Cortex of kidney (tissue), 1 donor: ENCODE data around the gene PRKAR2A.
"Not testable (repeated sequence)": the region's sequence is repeated elsewhere in the genome, so short reads cannot be mapped to it uniquely, and the experiment has no call there.

ENCODE experiments used
- DNase-seq: peaks from one replicate; lab custom pipeline; 2025; lab: John Stamatoyannopoulos, UW

The PRKAR2A gene

GRCh38 chr3:48835650-48836366, 11.9 kb downstream of the PRKAR2A start:
- no peak for DNase-seq

DNA sequence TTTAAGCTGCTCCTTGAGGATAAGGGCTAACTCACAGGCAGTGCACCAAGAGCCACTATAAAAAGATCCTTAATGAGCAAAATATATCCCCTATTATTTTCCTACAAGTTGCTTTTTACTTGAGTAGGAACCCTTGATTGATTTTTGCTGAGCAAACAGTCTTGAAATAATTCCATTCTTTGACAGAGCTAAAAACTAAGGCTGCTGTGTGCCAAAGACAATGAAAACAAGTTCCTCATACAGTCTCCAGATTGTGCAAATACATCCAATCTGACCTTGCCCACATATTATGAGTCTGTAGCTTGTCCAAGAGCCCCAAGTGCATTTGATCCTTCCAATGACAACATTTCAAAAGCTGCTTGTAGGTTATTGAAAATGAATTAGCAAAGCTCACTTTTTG, 15.0 kb downstream of the PRKAR2A start:
- DNase-seq, result no peak

GRCh38 chr3:48830715-48831114, 17.0 kb downstream of the PRKAR2A start:
- DNase-seq, result no peak

DNA sequence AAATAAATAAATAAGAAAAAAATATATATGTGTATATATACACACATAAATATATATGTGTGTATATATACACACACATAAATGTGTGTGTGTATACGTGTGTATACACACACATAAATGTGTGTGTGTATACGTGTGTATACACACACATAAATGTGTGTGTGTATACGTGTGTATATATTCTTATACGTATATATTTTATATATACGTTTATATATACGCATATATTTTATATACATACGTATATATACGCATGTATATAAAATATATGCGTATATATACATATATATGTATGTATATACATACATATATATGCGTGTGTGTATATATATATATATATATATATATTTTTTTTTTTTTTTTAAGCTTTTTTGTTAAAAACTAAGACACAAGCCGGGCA, 18.1 kb downstream of the PRKAR2A start:
- DNase-seq, result not testable (repeated sequence)

- not testable (repeated sequence) for DNase-seq
Measured at GRCh38 chr3:48827874-48828273, 19.8 kb downstream of the PRKAR2A start.

GRCh38 chr3:48826451-48826850, 21.2 kb downstream of the PRKAR2A start:
- no peak for DNase-seq

DNA sequence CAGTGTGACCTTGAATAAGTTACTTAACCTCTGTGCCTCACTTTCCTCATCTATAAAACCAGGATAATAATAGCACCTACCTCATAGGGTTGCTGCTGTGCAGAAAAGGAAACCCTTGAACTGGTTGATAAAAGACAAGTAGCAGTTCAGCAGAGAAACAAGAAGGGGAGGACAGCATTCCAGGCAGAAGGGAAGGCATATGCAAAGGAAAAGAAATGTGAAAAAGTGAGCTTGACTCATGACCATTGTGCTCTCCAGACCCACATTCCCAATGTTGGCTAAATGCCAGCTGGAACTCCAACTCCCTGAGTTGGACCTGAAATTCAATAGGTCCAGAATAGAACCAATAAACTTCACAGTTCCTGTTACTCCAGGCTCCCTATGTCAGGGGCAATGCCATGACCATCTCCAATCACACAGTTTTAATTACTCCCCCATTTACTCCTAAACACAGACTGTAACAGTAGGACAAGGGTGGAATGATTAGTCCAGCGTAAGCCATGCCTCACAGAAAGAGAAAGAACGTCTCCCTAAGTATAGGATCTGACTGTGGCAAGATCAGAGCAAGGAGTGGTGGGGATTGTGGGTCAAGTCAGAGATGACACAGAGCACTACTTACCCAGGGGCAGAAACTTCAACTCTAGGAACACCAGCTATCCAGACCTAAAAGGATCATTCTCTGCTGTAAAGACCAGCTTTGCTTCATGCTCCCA, 26.9 kb downstream of the PRKAR2A start:
- DNase-seq, result no peak

DNA sequence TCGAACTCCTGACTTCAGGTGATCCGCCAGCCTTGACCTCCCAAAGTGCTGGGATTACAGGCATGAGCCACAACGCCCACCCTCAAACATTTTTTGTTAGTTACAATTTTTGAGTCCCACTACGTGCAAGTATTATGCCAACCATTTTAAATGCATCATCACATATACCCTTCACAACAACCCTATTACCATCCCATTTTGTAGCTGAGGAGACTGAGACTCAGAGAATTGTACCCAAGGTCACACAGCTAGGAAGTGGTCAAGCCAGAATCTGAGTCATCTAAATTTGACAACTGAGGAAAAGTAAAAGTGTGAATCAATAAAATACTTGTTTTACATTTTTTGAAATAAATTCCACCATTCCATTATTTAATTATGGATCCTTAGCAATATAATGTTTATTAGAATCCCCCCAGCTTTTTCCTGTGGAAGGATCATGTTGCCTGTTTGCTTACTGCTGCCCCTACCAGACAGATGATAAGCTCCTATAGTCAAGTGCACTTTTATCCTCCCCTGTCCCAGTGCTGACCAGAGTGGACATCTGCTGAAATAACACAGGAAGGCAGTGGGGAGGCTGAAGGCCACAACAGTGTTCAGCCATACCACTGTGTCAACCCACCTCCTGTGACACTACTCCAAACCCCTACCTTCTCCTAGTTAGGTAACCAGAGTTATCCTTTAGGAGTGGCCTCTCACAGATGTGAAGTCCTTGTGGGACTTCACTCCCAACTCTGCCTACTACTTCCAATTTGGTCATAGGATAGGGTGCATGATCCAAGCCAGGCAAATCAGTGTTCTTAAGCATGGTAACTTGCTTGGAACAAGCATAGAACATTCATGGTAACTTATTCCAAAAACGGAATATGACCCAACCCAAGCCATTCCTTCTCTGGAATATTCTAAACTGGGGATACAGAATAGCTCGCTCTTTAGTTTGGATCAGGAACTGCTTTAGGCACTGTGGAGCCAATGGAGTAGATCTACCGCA, 28.1 kb downstream of the PRKAR2A start:
- DNase-seq, result no peak

DNA sequence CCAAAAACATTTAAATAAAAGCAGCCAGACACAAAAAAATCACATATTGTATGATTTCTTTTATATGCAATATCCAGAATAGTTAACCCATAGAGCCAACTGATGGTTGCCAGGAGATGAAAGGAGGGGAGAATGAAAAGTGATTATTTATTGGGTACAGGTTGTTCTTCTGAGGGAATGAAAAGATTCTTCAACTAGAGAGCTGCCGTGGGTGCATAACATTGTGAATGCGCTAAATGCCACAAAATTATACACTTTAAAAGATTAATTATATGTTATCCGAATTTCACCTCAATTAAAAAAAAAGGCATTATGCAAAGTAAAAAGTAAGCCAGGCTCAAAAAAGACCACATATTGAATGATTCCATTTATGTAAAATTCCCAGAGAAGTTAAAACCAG, 36.1 kb downstream of the PRKAR2A start:
- DNase-seq, result no peak

- no peak for DNase-seq
Measured at GRCh38 chr3:48804930-48805329, 42.7 kb downstream of the PRKAR2A start.

DNA sequence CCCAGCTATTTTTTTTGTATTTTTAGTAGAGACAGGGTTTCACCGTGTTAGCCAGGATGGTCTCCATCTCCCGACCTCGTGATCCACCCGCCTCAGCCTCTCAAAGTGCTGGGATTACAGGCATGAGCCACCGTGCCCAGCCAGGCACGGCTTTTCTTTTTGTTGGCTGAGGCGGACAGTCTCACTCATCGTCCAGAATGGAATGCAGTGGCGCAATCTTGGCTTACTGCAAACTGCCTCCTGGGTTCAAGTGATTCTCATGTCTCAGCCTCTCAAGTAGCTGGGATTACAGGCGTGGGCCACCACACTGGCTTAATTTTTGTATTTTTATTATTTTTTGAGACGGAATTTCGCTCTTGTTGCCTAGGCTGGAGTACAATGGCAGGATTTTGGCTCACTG, 46.8 kb downstream of the PRKAR2A start:
- not testable (repeated sequence) for DNase-seq

DNA sequence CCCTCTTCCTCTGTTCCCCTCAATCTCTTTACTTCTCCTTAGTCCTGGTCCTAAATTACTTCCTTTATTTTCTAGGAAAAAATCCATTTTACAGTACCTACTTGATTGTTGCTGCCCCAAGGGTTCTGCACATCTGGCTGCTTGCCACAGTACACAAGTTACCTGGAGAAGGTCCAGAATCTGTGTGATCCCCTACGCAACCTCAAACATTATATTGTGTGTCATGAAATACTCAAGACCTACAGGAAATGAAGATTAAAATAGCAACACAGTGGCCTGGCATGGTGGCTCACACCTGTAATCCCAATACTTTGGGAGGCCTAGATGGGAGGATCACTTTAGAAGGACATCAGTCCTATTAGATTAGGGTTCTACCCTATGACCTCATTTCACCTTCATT, 48.7 kb downstream of the PRKAR2A start:
- no peak for DNase-seq

GRCh38 chr3:48797626-48798025, 50.0 kb downstream of the PRKAR2A start:
- no peak for DNase-seq

GRCh38 chr3:48795997-48796732, 51.5 kb downstream of the PRKAR2A start:
- DNase-seq, result no peak

DNA sequence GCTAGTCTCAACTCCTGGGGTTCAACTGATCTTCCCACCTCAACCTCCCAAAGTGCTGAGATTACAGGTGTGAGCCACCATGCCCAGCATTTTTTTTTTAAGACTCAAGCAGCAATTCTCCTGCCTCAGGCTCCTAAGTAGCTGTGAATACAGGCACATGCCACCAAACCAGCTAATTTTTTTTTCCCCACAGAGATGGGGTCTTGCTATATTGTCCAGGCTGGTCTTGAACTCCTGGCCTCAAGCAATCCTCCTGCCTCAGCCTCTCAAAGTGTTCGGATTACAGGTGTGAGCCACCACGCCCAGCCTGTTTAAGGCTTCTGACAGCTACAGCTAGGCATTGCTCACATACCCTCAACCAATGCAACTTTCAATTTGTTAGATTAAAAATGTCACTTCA, 54.2 kb downstream of the PRKAR2A start:
- not testable (repeated sequence) for DNase-seq

DNA sequence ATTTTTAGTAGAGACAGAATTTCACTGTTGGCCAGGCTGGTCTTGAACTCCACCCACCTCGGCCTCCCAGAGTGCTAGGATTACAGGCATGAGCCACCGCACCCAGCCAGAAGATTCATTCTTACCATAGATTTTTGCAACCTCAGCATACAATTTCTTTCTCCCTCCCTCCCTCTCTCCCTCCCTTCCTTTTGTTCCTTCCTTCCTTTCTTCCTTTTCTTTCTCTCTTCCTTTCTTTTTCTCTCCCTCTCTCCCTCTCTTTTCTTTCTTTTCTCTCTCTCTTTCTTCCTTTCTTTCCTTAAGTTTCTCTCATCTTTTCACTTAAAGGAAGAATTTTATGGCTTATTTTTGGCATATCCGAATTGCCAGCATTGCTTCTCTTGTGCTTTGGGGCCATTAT, 58.0 kb downstream of the PRKAR2A start:
- no peak for DNase-seq

- DNase-seq, result no peak
Measured at GRCh38 chr3:48788544-48789162, 59.0 kb downstream of the PRKAR2A start.

- no peak for DNase-seq
Measured at GRCh38 chr3:48784426-48785120, 63.1 kb downstream of the PRKAR2A start.

DNA sequence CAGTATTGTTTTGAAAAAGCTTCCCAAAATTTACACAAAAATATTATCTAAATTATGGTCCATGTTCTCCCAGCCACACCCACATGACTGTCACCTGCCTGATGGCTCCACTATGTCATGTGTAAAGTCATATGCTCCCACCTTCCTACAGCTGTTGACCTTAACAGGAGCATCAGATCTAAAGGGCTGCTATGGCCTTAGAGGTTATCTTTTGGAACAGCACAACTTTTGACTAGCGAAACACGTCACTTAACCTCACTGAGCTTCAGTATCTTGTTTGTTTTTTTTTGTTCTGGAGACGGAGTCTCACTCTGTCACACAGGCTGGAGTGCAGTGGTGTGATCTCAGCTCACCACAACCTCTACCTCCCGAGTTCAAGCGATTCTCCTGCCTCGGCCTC, 64.4 kb downstream of the PRKAR2A start:
- DNase-seq, result no peak

GRCh38 chr3:48782046-48782445, 65.6 kb downstream of the PRKAR2A start:
- DNase-seq, result no peak

GRCh38 chr3:48778565-48778964, 69.1 kb downstream of the PRKAR2A start:
- DNase-seq, result not testable (repeated sequence)
